Stimulated activated CD4-positive, alpha-beta T cell treated with anti-CD3 and anti-CD28 coated beads, Interleukin-15, amount 100 ng/mL, for 1 hour (primary cell): ENCODE measurements around the gene R3HDM4.

Source experiments
- DNase-seq, 2 donors: peaks; one replicate each; pipeline ENCODE4 v3.0.0-alpha.2; 2020; ENCODE audit warnings: low read depth in 1 of 2, low spot score in 1 of 2

R3HDM4 gene

GRCh38 chr19:947707-948539, 34.9 kb upstream of the R3HDM4 start:
- no peak for DNase-seq

GRCh38 chr19:947090-947706, 34.2 kb upstream of the R3HDM4 start:
- no peak for DNase-seq

GRCh38 chr19:945401-946252, 32.6 kb upstream of the R3HDM4 start:
- no peak for DNase-seq

- DNase-seq, result no peak
These were observed 31.7 kb upstream of the R3HDM4 start for GRCh38 chr19:944663-945241.

GRCh38 chr19:944171-944567, 31.1 kb upstream of the R3HDM4 start:
- no peak for DNase-seq

GRCh38 chr19:943551-944170, 30.6 kb upstream of the R3HDM4 start:
- no peak for DNase-seq

GRCh38 chr19:942133-942645, 29.2 kb upstream of the R3HDM4 start:
- DNase-seq, result no peak

GRCh38 chr19:941292-942132, 28.5 kb upstream of the R3HDM4 start:
- no peak for DNase-seq

GRCh38 chr19:940591-941291, 27.7 kb upstream of the R3HDM4 start:
- peak; percentile 50 to 53 for DNase-seq

GRCh38 chr19:939922-940321, 26.9 kb upstream of the R3HDM4 start:
- no peak for DNase-seq

GRCh38 chr19:939439-939838, 26.4 kb upstream of the R3HDM4 start:
- DNase-seq, result no peak

- DNase-seq, result no peak
These were observed 25.4 kb upstream of the R3HDM4 start for GRCh38 chr19:938233-938923.

GRCh38 chr19:937259-937694, 24.3 kb upstream of the R3HDM4 start:
- DNase-seq, result no peak

- DNase-seq, result no peak
These were observed 23.1 kb upstream of the R3HDM4 start for GRCh38 chr19:936175-936546.

GRCh38 chr19:934865-935479, 22.0 kb upstream of the R3HDM4 start:
- DNase-seq, result no peak

- no peak for DNase-seq
These were observed 21.3 kb upstream of the R3HDM4 start for GRCh38 chr19:934197-934840.

- no peak for DNase-seq
These were observed 20.5 kb upstream of the R3HDM4 start for GRCh38 chr19:933553-933882.
